Epithelial cell of proximal tubule (primary cell): ENCODE results near the gene PHF13. TPM values are rescaled to one million over a fixed set of nuclear protein-coding genes. Genes with fewer than 3 reads are reported as not detected.

ENCODE experiments used
- DNase-seq: peaks from one replicate; pipeline ENCODE4 v3.0.0-alpha.2; 2011; ENCODE audit warnings: low read depth
- H3K4me3 ChIP-seq: 2 replicates; pipeline ENCODE4 v1.5.1; 2011; ENCODE audit warnings: low read depth, mild to moderate bottlenecking, low read length
- CTCF ChIP-seq: conservative IDR thresholded peaks from 2 replicates; pipeline ENCODE4 v1.5.1; 2012; ENCODE audit warnings: low read depth, mild to moderate bottlenecking, low read length
- total RNA-seq: library from RNA; depleted of rRNA; stranded (reverse); fragments of >200 nt; gene quantifications from 2 replicates; pipeline ENCODE4 v1.2.3, GENCODE V29; 2015

Gene PHF13
- total RNA-seq, 1 donor from 2014 or later, result 5.5 TPM

- no peak for TF ChIP-seq CTCF
- H3K4me3 ChIP-seq, result no peak overlapping the region
- DNase-seq, result no peak
These were observed 53.6 kb downstream of the PHF13 start for GRCh38 chr1:6667139-6667538.

GRCh38 chr1:6668503-6668902 lies 55.0 kb downstream of the PHF13 start:
- TF ChIP-seq CTCF, result no peak
- DNase-seq, result no peak
- no peak overlapping the region for H3K4me3 ChIP-seq

- no peak overlapping the region for H3K4me3 ChIP-seq
- no peak for DNase-seq
- TF ChIP-seq CTCF, result no peak
These were observed 59.0 kb downstream of the PHF13 start for GRCh38 chr1:6672558-6672957.

Other genes with a start within 250 kb of the PHF13 start
- 80.3 and 82.0 TPM in 2 replicates for gene ACOT7, start 220.0 kb upstream of the PHF13 start, total RNA-seq
- 3.0 and 6.2 TPM in 2 replicates for gene HES2, start 193.8 kb upstream of the PHF13 start, total RNA-seq
- not detected in 2 replicates for gene ESPN, start 189.0 kb upstream of the PHF13 start, total RNA-seq
- gene TNFRSF25, start 147.6 kb upstream of the PHF13 start, total RNA-seq, result 9.6 and 30.4 TPM in 2 replicates
- gene PLEKHG5, start 122.1 kb upstream of the PHF13 start, total RNA-seq, result 17.4 and 23.3 TPM in 2 replicates
- gene NOL9, start 59.2 kb upstream of the PHF13 start, total RNA-seq, result 18.5 and 24.7 TPM in 2 replicates
- gene TAS1R1, start 58.4 kb upstream of the PHF13 start, total RNA-seq, result not detected in 2 replicates
- gene ZBTB48, start 33.7 kb upstream of the PHF13 start, total RNA-seq, result 5.7 and 14.2 TPM in 2 replicates
- 28.1 and 40.1 TPM in 2 replicates for gene KLHL21, start 10.9 kb upstream of the PHF13 start, total RNA-seq
- gene THAP3, start 11.1 kb downstream of the PHF13 start, total RNA-seq, result 15.8 and 24.0 TPM in 2 replicates
- 32.8 and 41.3 TPM in 2 replicates for gene DNAJC11, start 88.1 kb downstream of the PHF13 start, total RNA-seq
- 53.5 and 79.2 TPM in 2 replicates for gene CAMTA1, start 171.7 kb downstream of the PHF13 start, total RNA-seq